IMR-90 (cell line): Measurements from ENCODE around the gene ZNF236. TPM values are rescaled to one million over a fixed set of nuclear protein-coding genes. Genes with fewer than 3 reads are reported as not detected.

Experiments
- ATAC-seq: fragments of 200-7000 bp; cut with Tn5 transposase; 2 replicates; pipeline ENCODE4 v1.9.1; 2020; ENCODE audit warnings: low read depth, mild to moderate bottlenecking, moderate library complexity
- BruUV-seq: library from RNA; stranded (reverse); fragments of 400-500 nt; replicated peaks from 2 replicates; lab custom pipeline; 2021; lab: Mats Ljungman, UMichigan
- CTCF ChIA-PET: fragments of 300-600 bp; formaldehyde crosslinking; extraction: SDS; loops from one replicate; lab custom pipeline; 2021; ENCODE audit warnings: antibody characterized with exemption; lab: Yijun Ruan, JAX
- POLR2A ChIA-PET: fragments of 300-600 bp; sonication (Branson Sonifier 250); formaldehyde crosslinking; loops from one replicate; lab custom pipeline; 2022; ENCODE audit warnings: antibody characterized with exemption; ENCODE audit not compliant: unreplicated experiment; lab: Charles Lee
- DNase-seq: peaks from one replicate; pipeline ENCODE4 v3.0.0; 2013
- H2AFZ ChIP-seq: replicated peaks from 2 replicates; pipeline ENCODE3; 2013; ENCODE audit warnings: low read length, mild to moderate bottlenecking; ENCODE audit not compliant: poor library complexity
- H2AK5ac ChIP-seq: 2 replicates; pipeline ENCODE4 v1.6.1; 2013; ENCODE audit warnings: low read depth, low read length, inconsistent platforms
- H2AK9ac ChIP-seq: replicated peaks from 2 replicates; pipeline ENCODE3; 2013; ENCODE audit warnings: mild to moderate bottlenecking, low read depth, low read length, moderate library complexity; ENCODE audit not compliant: poor library complexity
- H2BK120ac ChIP-seq: 2 replicates; pipeline ENCODE4 v1.6.1; 2013; ENCODE audit warnings: low read depth, low read length, inconsistent platforms
- H2BK15ac ChIP-seq: 3 replicates; pipeline ENCODE4 v1.6.1; 2013; ENCODE audit warnings: low read depth, low read length, inconsistent platforms
- H2BK20ac ChIP-seq: 2 replicates; pipeline ENCODE4 v1.6.1; 2013; ENCODE audit warnings: low read depth, mild to moderate bottlenecking, inconsistent platforms, low read length, moderate library complexity
- H2BK5ac ChIP-seq: 2 replicates; pipeline ENCODE4 v1.6.1; 2013; ENCODE audit warnings: mild to moderate bottlenecking, low read depth, low read length, inconsistent platforms; ENCODE audit not compliant: poor library complexity, severe bottlenecking
- H3K14ac ChIP-seq: replicated peaks from 2 replicates; pipeline ENCODE4 v1.6.1; 2013; ENCODE audit warnings: low read depth, low read length, inconsistent platforms
- H3K18ac ChIP-seq: 2 replicates; pipeline ENCODE4 v1.6.1; 2013; ENCODE audit warnings: low read depth, low read length, control low read depth
- H3K23ac ChIP-seq: 2 replicates; pipeline ENCODE4 v1.6.1; 2013; ENCODE audit warnings: low read depth, low read length, inconsistent platforms
- H3K27ac ChIP-seq: 2 replicates; pipeline ENCODE4 v1.5.1; 2013; ENCODE audit warnings: mild to moderate bottlenecking, control low read depth, low read length; ENCODE audit not compliant: insufficient read depth
- H3K27me3 ChIP-seq: 2 replicates; pipeline ENCODE4 v1.6.1; 2013; ENCODE audit warnings: low read length; ENCODE audit not compliant: control insufficient read depth, insufficient read depth
- H3K36me3 ChIP-seq: 2 replicates; pipeline ENCODE4 v1.6.1; 2013; ENCODE audit warnings: low read length, mixed read lengths; ENCODE audit not compliant: control insufficient read depth, insufficient read depth
- H3K4ac ChIP-seq: 2 replicates; pipeline ENCODE4 v1.6.1; 2013; ENCODE audit warnings: low read depth, low read length, inconsistent platforms
- H3K4me1 ChIP-seq: 2 replicates; pipeline ENCODE4 v1.6.1; 2013; ENCODE audit warnings: low read length, mixed read lengths; ENCODE audit not compliant: control insufficient read depth, insufficient read depth
- H3K4me2 ChIP-seq: 2 replicates; pipeline ENCODE4 v1.6.1; 2013; ENCODE audit warnings: low read depth, mild to moderate bottlenecking, control low read depth, low read length, moderate library complexity
- H3K4me3 ChIP-seq: 2 replicates; pipeline ENCODE4 v1.5.1; 2013; ENCODE audit warnings: low read depth, mild to moderate bottlenecking, control low read depth, low read length, moderate library complexity; ENCODE audit not compliant: insufficient read depth
- H3K56ac ChIP-seq: 2 replicates; pipeline ENCODE4 v1.6.1; 2013; ENCODE audit warnings: low read length, inconsistent platforms; ENCODE audit not compliant: insufficient read depth; ENCODE audit errors: extremely low read depth
- H3K79me1 ChIP-seq, 2 experiments: 2 replicates each; pipeline ENCODE4 v1.6.1; 2013; ENCODE audit warnings: low read length in 2 of 2, inconsistent platforms in 1 of 2, low read depth in 1 of 2
- H3K9ac ChIP-seq: 2 replicates; pipeline ENCODE4 v1.6.1; 2013; ENCODE audit warnings: low read depth, low read length, control low read depth
- H3K9me1 ChIP-seq: 2 replicates; pipeline ENCODE4 v1.6.1; 2013; ENCODE audit warnings: low read length, inconsistent platforms; ENCODE audit not compliant: insufficient read depth
- H3K9me3 ChIP-seq: 2 replicates; pipeline ENCODE4 v1.6.1; 2013; ENCODE audit warnings: low read length; ENCODE audit not compliant: control insufficient read depth, insufficient read depth
- H4K20me1 ChIP-seq: 2 replicates; pipeline ENCODE4 v1.6.1; 2013; ENCODE audit warnings: low read length, inconsistent platforms; ENCODE audit not compliant: insufficient read depth
- H4K5ac ChIP-seq: 2 replicates; pipeline ENCODE4 v1.6.1; 2013; ENCODE audit warnings: mild to moderate bottlenecking, low read depth, low read length, control low read depth
- H4K8ac ChIP-seq, 2 experiments: 2 replicates each; pipeline ENCODE4 v1.6.1; 2013; ENCODE audit warnings: low read depth in 2 of 2, low read length in 2 of 2, control low read depth in 1 of 2, inconsistent platforms in 1 of 2
- H4K91ac ChIP-seq: 2 replicates; pipeline ENCODE4 v1.6.1; 2013; ENCODE audit warnings: low read depth, low read length, inconsistent platforms; ENCODE audit not compliant: insufficient read depth
- BHLHE40 ChIP-seq: fragments of 150-350 bp; IDR thresholded peaks from 2 replicates; pipeline ENCODE4 v1.6.1; 2016; ENCODE audit warnings: mild to moderate bottlenecking, low read depth, low read length
- CHD1 ChIP-seq: IDR thresholded peaks from 2 replicates; pipeline ENCODE4 v1.6.1; 2012; ENCODE audit warnings: low read depth, low read length, improper control_type of control experiment
- CTCF ChIP-seq: conservative IDR thresholded peaks from 2 replicates; pipeline ENCODE4 v1.5.1; 2012; ENCODE audit warnings: mild to moderate bottlenecking, low read depth, low read length, improper control_type of control experiment
- ELK1 ChIP-seq: fragments of 150-350 bp; IDR thresholded peaks from 2 replicates; pipeline ENCODE4 v1.6.1; 2016; ENCODE audit warnings: low read depth, mild to moderate bottlenecking, low read length, moderate library complexity, borderline replicate concordance
- FOS ChIP-seq: fragments of 150-350 bp; IDR thresholded peaks from 2 replicates; pipeline ENCODE4 v1.6.1; 2016; ENCODE audit warnings: low read depth, low read length
- MAFK ChIP-seq: IDR thresholded peaks from 2 replicates; pipeline ENCODE4 v1.6.1; 2012; ENCODE audit warnings: low read depth, low read length, improper control_type of control experiment
- MAZ ChIP-seq: IDR thresholded peaks from 2 replicates; pipeline ENCODE4 v1.6.1; 2012; ENCODE audit warnings: low read depth, mild to moderate bottlenecking, low read length, improper control_type of control experiment, moderate library complexity, borderline replicate concordance
- MXI1 ChIP-seq: IDR thresholded peaks from 2 replicates; pipeline ENCODE4 v1.6.1; 2012; ENCODE audit warnings: low read depth, mild to moderate bottlenecking, low read length, moderate library complexity, borderline replicate concordance
- RAD21 ChIP-seq: IDR thresholded peaks from 2 replicates; pipeline ENCODE4 v1.6.1; 2012; ENCODE audit warnings: low read length, improper control_type of control experiment
- RCOR1 ChIP-seq: IDR thresholded peaks from 2 replicates; pipeline ENCODE4 v1.6.1; 2012; ENCODE audit warnings: mild to moderate bottlenecking, low read length, improper control_type of control experiment; ENCODE audit not compliant: insufficient replicate concordance
- RFX5 ChIP-seq: IDR thresholded peaks from 2 replicates; pipeline ENCODE4 v1.8.0; 2012; ENCODE audit warnings: low read depth, mild to moderate bottlenecking, low read length, moderate library complexity
- SMC3 ChIP-seq: fragments of 150-350 bp; IDR thresholded peaks from 2 replicates; pipeline ENCODE4 v1.6.1; 2016; ENCODE audit warnings: low read depth, mild to moderate bottlenecking, antibody characterized with exemption, low read length, moderate library complexity
- WGBS, 2 experiments: methylation state at CpG; one replicate each; pipeline versions ENCODE4 v1.1.5 to v1.1.7; 2013; ENCODE audit warnings: missing lambda C conversion rate in 2 of 2; ENCODE audit not compliant: insufficient read length in 1 of 2; ENCODE audit errors: extremely low coverage in 2 of 2; 5-methylcytosine and 5-hydroxymethylcytosine counted together
- dilution Hi-C: fragments of 300-500 bp; cut with HindIII; formaldehyde crosslinking; loops from one replicate; pipeline ENCODE4 v1.14.3; 2018; ENCODE audit warnings: low sequenced_read_pairs; ENCODE audit not compliant: unreplicated experiment
- in situ Hi-C: fragments of 300-500 bp; cut with MboI; formaldehyde crosslinking; loops from 3 replicates; pipeline ENCODE4 v1.14.3; 2019; ENCODE audit warnings: low sequenced_read_pairs, inconsistent platforms, mixed read lengths
- intact Hi-C: fragments of 100-400 bp; cut with micrococcal nuclease; formaldehyde crosslinking; loops from 2 replicates; pipeline ENCODE4 v1.10.0; 2022
- polyA plus RNA-seq, 3 experiments: library from polyadenylated mRNA; depleted of rRNA; stranded (reverse); fragments of >200 nt; gene quantifications; 2 replicates each; pipeline ENCODE4 v1.2.3, GENCODE V29; 2012; ENCODE audit warnings: low replicate concordance in 1 of 3
- total RNA-seq: library from RNA; depleted of rRNA; stranded (reverse); fragments of >200 nt; gene quantifications from 2 replicates; pipeline ENCODE4 v1.2.3, GENCODE V29; 2012

ZNF236 gene
- total and polyA plus RNA-seq, 2 of the 4 experiments (the other 2 are of a cell fraction): 3.6 to 9.7 TPM

- TF ChIP-seq MAZ (no peak), FOS (no peak), CTCF (no peak), RFX5 (no peak), MXI1 (no peak), BHLHE40 (no peak), CHD1 (no peak), RCOR1 (no peak), RAD21 (no peak), MAFK (no peak), SMC3 (no peak), ELK1 (no peak)
- Histone ChIP-seq H3K4me3 (no peak overlapping the region), H3K18ac (no peak overlapping the region), H3K4me1 (peaks cover 4% of the 10 kb centered on the region), H2AK5ac (no peak overlapping the region), H3K9me1 (peaks cover 3% of the 10 kb centered on the region; the same call in 1 of the 2 replicates), H3K9me3 (no peaks in the 10 kb centered on the region), H3K56ac (no peak overlapping the region), H4K5ac (no peak overlapping the region), H3K36me3 (peaks cover 35% of the 10 kb centered on the region), H3K79me1 (peaks cover 0 to 7% of the 10 kb centered on the region in 2 experiments; a peak in 2 of 4 replicates), H3K27ac (no peak overlapping the region), H2AFZ (no peak overlapping the region), H4K8ac (no peak overlapping the region), H3K9ac (no peak overlapping the region), H3K4ac (no peak overlapping the region), H4K20me1 (no peaks in the 10 kb centered on the region), H2BK15ac (no peak overlapping the region), H2BK20ac (no peak overlapping the region), H4K91ac (no peak overlapping the region), H3K23ac (no peak overlapping the region), H3K4me2 (no peak overlapping the region), H3K27me3 (no peaks in the 10 kb centered on the region), H2BK120ac (no peak overlapping the region), H3K14ac (no peak overlapping the region), H2BK5ac (no peak overlapping the region), H2AK9ac (no peak overlapping the region)
- CTCF ChIA-PET: interaction anchor here (0.6 to 0.7 kb wide), 3 partner anchors 61 to 63 kb away, joined by 3 to 5 read pairs (median 3); no protein-coding TSS in a partner anchor
- in situ Hi-C loops (no loop called here), intact Hi-C loops (loop anchor here (5.0 kb wide), 2 partner anchors 119 to 731 kb away; no protein-coding TSS in a partner anchor), dilution Hi-C loops (no loop called here)
- no peak for DNase-seq
- POLR2A ChIA-PET: no interaction called here
- WGBS, 2 experiments: 100% methylated on average over 3 of the region's 5 CpGs; no CpG with 5 or more reads in 1 of the 2 experiments
- no TSS peak for BruUV-seq
- no peak for ATAC-seq
Observed at GRCh38 chr18:76920974-76921373, 98.6 kb downstream of the ZNF236 start.
